Thymus (tissue), 11 donors: Measurements from ENCODE around the gene TMEM178B. TPM values are rescaled to one million over a fixed set of nuclear protein-coding genes. Genes with fewer than 3 reads are reported as not detected.
"Not testable (repeated sequence)": the region's sequence is repeated elsewhere in the genome, so short reads cannot be mapped to it uniquely, and the experiment has no call there.

Experiments used
- DNase-seq, 9 donors: peaks; one replicate each; pipeline ENCODE4 v3.0.0-alpha.2; 2013; ENCODE audit warnings: low spot score in 9 of 9, low read depth in 6 of 9, missing footprints in 1 of 9
- H3K27ac ChIP-seq, 2 donors: one replicate each; pipeline ENCODE4 v1.5.1; 2013; ENCODE audit warnings: control low read depth in 1 of 2, low read depth in 1 of 2, low read length in 1 of 2, mild to moderate bottlenecking in 1 of 2, moderate library complexity in 1 of 2
- H3K27me3 ChIP-seq, 2 donors: one replicate each; pipeline ENCODE4 v1.5.1; 2013; ENCODE audit warnings: low read length in 1 of 2; ENCODE audit not compliant: control insufficient read depth in 2 of 2, insufficient read depth in 1 of 2
- H3K36me3 ChIP-seq, 2 donors: one replicate each; pipeline ENCODE4 v1.5.1; 2013; ENCODE audit warnings: low read length in 1 of 2, mild to moderate bottlenecking in 1 of 2, moderate library complexity in 1 of 2; ENCODE audit not compliant: control insufficient read depth in 2 of 2, insufficient read depth in 2 of 2
- H3K4me1 ChIP-seq, 2 donors: one replicate each; pipeline ENCODE4 v1.5.1; 2013; ENCODE audit warnings: low read length in 2 of 2; ENCODE audit not compliant: control insufficient read depth in 2 of 2, insufficient read depth in 2 of 2
- H3K4me3 ChIP-seq, 2 donors: one replicate each; pipeline ENCODE4 v1.5.1; 2013; ENCODE audit warnings: low read length in 2 of 2, control low read depth in 1 of 2, mild to moderate bottlenecking in 1 of 2
- H3K9me3 ChIP-seq, 2 donors: one replicate each; pipeline ENCODE4 v1.5.1; 2013; ENCODE audit warnings: low read length in 1 of 2, mild to moderate bottlenecking in 1 of 2; ENCODE audit not compliant: control insufficient read depth in 2 of 2, insufficient read depth in 1 of 2
- WGBS: extraction: QIAGEN DNeasy Blood & Tissue Kit; methylation state at CpG from one replicate; pipeline ENCODE4 v1.1.7; 2013; 5-methylcytosine and 5-hydroxymethylcytosine counted together
- polyA plus RNA-seq: library from polyadenylated mRNA; stranded (reverse); fragments of 200-250 nt; gene quantifications from one replicate; pipeline ENCODE4 v1.2.3, GENCODE V29; 2013
- total RNA-seq: library from RNA; stranded (reverse); fragments of 120-200 nt; gene quantifications from one replicate; pipeline ENCODE4 v1.2.4, GENCODE V29; 2013
- donor health status: healthy.

The TMEM178B gene
- total and polyA plus RNA-seq, 2 donors: 0.68 to 2.0 TPM

DNA sequence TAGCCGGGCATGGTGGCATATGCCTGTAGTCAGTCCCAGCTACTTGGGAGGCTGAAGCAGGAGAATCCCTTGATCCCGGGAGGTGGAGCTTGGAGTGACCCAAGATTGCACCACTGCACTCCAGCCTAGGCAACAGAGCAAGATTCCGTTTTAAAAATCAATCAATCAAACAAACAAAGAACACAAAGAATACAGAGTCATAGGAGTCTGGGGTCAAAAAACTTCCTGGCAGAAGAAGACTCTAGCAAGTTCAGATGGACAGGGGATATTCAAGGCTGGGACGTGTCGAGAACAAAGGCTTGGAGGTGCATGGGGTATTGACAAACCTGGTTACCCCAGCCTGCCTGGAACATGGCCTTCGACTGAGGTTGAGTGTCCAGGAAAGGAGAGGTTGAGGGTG is 248.5 kb downstream of the TMEM178B start:
- Histone ChIP-seq H3K27ac (no peak overlapping the region), H3K9me3 (no peaks in the 10 kb centered on the region), H3K4me3 (no peak overlapping the region), H3K4me1 (no peaks in the 10 kb centered on the region), H3K36me3 (no peaks in the 10 kb centered on the region), H3K27me3 (no peaks in the 10 kb centered on the region)
- WGBS: 96% methylated on average over 6 of the region's 6 CpGs
- no peak for DNase-seq

DNA sequence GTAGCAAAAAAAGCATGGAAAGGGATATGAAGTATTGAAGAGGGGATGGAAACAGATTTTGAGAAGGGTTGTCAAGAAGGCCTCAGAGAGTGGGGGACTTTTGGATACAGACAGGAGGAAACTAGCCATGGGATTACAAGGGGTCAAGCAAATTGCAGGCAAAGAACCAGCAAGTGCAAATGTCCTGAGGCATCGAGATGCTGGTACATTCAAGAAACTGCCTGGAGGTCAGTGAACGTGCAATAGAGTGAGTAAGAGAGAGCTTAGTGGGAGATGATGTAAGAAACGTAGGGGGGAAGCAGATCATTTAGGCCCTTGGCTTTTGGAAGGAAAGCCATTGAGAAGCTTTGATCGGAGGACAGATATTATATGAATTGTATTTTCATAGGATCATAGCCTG is 250.0 kb downstream of the TMEM178B start:
- WGBS: 93% methylated on average over 4 of the region's 4 CpGs
- no peak for DNase-seq
- no peak overlapping the region for H3K27ac ChIP-seq
- no peaks in the 10 kb centered on the region for H3K4me1 ChIP-seq
- no peaks in the 10 kb centered on the region for H3K9me3 ChIP-seq
- no peaks in the 10 kb centered on the region for H3K27me3 ChIP-seq
- H3K4me3 ChIP-seq: no peak overlapping the region
- no peaks in the 10 kb centered on the region for H3K36me3 ChIP-seq

DNA sequence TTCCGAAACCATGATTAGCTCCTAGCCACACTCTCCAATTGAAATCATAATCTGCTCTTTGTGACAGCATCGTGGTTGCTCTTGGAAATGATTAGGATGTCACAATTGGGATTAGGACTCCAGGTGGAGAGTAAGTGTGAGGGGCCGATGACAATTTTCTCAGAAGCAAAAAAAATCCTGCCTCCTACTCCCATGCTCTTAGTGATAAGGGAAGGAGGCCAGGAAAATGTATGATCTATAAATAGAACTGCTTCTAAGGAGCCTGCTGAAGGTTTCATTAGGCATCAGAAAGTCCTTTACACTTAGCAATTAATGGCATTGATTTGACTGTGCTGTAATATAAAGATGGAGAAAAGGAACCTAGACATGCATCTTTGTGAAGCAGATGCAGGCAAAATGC is 251.0 kb downstream of the TMEM178B start:
- 77% methylated on average over 3 of the region's 3 CpGs for WGBS

DNA sequence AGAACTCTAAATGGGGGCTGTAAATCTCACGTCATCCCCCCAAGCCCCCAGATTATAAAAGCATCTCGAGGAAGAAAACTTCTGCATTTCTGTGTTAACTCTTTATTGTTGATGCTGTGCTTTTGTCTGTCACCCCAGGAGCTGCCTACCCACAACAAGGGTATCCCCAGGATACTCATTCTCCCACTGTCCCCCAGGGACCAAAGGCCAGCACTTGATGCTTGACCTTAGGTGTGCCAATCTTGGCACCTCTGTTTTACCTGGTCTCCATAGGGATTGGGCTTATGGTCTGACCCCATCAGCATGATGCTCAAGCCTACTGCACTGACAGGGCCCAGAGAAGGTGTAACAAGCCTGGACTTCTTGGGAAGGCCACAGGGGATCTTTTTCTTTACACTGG is 251.4 kb downstream of the TMEM178B start:
- no peak for DNase-seq
- Histone ChIP-seq H3K4me1 (no peaks in the 10 kb centered on the region), H3K36me3 (no peaks in the 10 kb centered on the region), H3K27ac (no peak overlapping the region), H3K4me3 (no peak overlapping the region), H3K27me3 (no peaks in the 10 kb centered on the region), H3K9me3 (no peaks in the 10 kb centered on the region)
- WGBS: 30% methylated on average over 2 of the region's 2 CpGs

More for the DNA sequence above, 251.0 kb downstream of the TMEM178B start:
- no peaks in the 10 kb centered on the region for H3K36me3 ChIP-seq
- DNase-seq: no peak
- H3K4me3 ChIP-seq: no peak overlapping the region
- no peak overlapping the region for H3K27ac ChIP-seq
- H3K27me3 ChIP-seq: no peaks in the 10 kb centered on the region
- H3K4me1 ChIP-seq: no peaks in the 10 kb centered on the region
- H3K9me3 ChIP-seq: no peaks in the 10 kb centered on the region

DNA sequence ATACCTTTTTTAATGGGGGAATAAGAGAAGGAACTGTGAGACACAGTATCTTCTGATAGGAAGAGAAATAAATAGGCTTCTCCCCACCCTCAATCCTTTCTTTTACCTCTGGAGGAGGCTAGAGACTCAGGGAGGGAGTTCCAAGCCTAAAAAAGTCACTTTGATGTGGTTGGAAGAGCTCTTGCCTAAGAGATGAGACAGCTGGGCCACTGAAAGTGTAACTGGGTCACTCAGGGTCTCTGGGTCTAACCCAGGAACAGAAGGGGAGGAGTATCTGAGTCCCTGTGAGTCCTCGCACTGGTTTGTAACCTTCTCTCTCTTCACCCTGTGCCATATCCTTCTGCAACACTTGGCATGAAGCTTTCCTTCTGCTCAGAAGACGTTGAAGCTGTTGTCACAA is 254.4 kb downstream of the TMEM178B start:
- Histone ChIP-seq H3K4me3 (no peak overlapping the region), H3K9me3 (no peaks in the 10 kb centered on the region), H3K27me3 (no peaks in the 10 kb centered on the region), H3K4me1 (no peaks in the 10 kb centered on the region), H3K27ac (no peak overlapping the region), H3K36me3 (no peaks in the 10 kb centered on the region)
- WGBS: 55% methylated on average over 2 of the region's 2 CpGs
- DNase-seq: peak in 1 of 9 donors; percentile 16

DNA sequence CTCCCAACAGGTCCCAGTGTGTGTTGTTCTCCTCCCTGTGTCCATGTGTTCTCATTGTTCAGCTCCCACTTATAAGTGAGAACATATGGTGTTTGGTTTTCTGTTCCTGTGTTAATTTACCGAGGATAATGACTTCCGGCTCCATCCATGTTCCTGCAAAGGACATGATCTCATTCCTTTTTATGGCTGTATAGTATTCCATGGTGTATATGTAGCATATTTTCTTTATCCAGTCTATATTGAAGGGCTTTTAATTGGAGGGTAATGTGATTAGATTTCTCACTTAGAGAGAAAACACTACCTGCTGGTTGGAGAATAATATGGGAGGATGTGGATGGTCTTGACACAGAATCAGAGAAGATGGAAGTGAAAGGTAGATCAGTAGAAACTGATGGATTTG is 256.4 kb downstream of the TMEM178B start:
- H3K9me3 ChIP-seq, H3K36me3 ChIP-seq, DNase-seq, H3K27ac ChIP-seq, H3K4me3 ChIP-seq, H3K27me3 ChIP-seq, H3K4me1 ChIP-seq: not testable (repeated sequence)
- WGBS: 94% methylated on average over 2 of the region's 2 CpGs

DNA sequence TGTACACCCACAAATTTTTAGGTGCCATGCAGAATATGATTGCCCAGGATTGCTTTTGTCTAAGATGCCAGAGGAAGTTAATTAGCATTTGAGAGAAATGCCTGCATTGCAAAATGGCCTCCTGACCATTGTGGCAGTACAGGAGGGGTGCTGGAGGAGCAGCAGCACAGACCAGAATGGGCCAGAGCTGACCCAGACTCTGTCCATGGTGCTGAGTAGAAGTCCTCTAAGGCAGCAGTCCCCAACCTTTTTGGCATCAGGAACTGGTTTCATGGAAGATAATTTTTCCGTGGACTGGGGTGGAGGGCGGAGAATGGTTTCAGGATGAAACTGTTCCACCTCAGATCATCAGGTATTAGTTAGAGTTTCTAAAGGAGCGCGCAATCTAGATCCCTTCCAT is 259.6 kb downstream of the TMEM178B start:
- DNase-seq: no peak
- Histone ChIP-seq H3K27me3 (no peaks in the 10 kb centered on the region), H3K4me3 (no peak overlapping the region), H3K36me3 (no peaks in the 10 kb centered on the region), H3K27ac (no peak overlapping the region), H3K4me1 (no peaks in the 10 kb centered on the region), H3K9me3 (no peaks in the 10 kb centered on the region)
- WGBS: 84% methylated on average over 4 of the region's 4 CpGs

DNA sequence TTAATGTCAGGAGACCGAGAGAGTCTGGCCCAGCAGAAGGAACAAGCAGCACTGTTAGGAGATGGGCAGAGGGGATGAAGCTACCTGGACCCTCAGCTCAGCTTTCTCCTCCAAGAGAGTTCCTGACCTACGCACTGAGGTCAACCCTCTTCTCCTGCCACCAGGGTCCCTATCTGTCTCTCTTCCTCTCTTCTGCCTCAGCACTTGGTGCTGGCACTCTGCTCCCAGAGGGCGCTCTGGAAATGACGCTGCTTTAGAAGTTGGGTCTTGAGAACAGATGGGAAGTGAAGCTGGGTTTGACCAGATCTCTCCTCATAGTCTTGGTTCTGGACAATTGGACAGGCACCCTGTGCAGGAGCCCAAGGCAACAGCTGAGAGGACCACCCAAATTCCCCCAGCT is 261.3 kb downstream of the TMEM178B start:
- H3K4me1 ChIP-seq: no peaks in the 10 kb centered on the region
- H3K27ac ChIP-seq: no peak overlapping the region
- no peak overlapping the region for H3K4me3 ChIP-seq
- H3K36me3 ChIP-seq: no peaks in the 10 kb centered on the region
- WGBS: 93% methylated on average over 4 of the region's 4 CpGs
- no peaks in the 10 kb centered on the region for H3K27me3 ChIP-seq
- DNase-seq: no peak
- no peaks in the 10 kb centered on the region for H3K9me3 ChIP-seq

DNA sequence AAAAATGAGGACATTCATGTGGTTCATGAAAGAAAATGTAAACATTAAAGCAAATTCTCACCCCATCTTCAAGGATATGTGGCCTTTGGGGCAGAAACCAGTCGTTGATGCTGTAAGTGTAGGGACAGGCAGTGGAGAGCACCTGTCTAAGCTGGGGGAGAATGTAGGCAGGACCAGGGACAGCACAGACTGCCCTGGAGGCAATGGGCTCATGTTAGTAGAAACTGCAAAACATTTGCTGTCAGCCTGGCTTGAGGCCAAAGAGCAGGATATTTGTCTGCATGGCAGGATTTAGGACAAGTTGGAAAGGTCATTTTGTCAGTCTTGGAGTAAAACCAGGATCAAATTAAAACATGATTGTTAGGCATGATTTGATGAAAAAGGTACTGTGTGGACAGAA is 265.7 kb downstream of the TMEM178B start:
- no peak overlapping the region for H3K4me3 ChIP-seq
- no peaks in the 10 kb centered on the region for H3K4me1 ChIP-seq
- H3K9me3 ChIP-seq: no peaks in the 10 kb centered on the region
- no peaks in the 10 kb centered on the region for H3K27me3 ChIP-seq
- WGBS: 54% methylated on average over 1 of the region's 1 CpG
- H3K36me3 ChIP-seq: no peaks in the 10 kb centered on the region
- DNase-seq: no peak
- H3K27ac ChIP-seq: no peak overlapping the region

DNA sequence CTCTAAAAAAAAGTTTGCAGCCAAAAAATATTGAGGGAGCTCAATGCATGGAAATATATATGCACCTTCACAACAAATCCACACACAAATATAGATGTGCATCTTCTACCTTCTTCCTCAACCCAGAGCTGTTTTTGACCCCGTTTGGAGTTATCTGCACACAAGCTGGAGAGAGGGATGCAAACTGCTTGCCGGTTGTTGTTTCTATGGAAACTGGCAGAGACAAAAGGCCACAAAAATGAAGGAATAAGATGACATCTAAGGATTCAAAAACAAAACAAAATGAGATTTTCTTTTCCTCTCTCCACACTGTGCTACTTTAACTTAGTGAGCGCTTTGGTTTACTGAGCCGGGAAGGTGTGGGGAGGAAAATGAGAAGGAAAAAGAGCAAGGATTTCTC is 267.1 kb downstream of the TMEM178B start:
- no peaks in the 10 kb centered on the region for H3K27me3 ChIP-seq
- 84% methylated on average over 4 of the region's 4 CpGs for WGBS
- no peaks in the 10 kb centered on the region for H3K36me3 ChIP-seq
- H3K4me1 ChIP-seq: no peaks in the 10 kb centered on the region
- no peak for DNase-seq
- no peak overlapping the region for H3K27ac ChIP-seq
- no peak overlapping the region for H3K4me3 ChIP-seq
- H3K9me3 ChIP-seq: no peaks in the 10 kb centered on the region
